ENCODE results near the gene THY1. TPM values are rescaled to one million over a fixed set of nuclear protein-coding genes. Genes with fewer than 3 reads are reported as not detected.

The THY1 gene
- total and polyA plus RNA-seq, 2 of the 8 experiments (the other 6 are each of a cell fraction or from before 2014, with no cell fraction given): 286 to 2,479 TPM

GRCh38 chr11:119417726-119418540, 5.0 kb downstream of the THY1 start:
- Histone ChIP-seq H3K23me2 (ENCODE audit: low read depth, low read length) (peaks cover 12% of the 10 kb centered on the region), H2BK120ac (replicated peaks; ENCODE audit: low read depth, low read length) (no peak overlapping the region), H2BK15ac (ENCODE audit: low read length) (no peak overlapping the region; the same call in 1 of the 2 replicates), H4K8ac (ENCODE audit: extremely low read depth, insufficient read depth, low read length) (no peak overlapping the region), H2BK5ac (ENCODE audit: low read depth, low read length) (peak overlapping the region; percentile 91; the same call in 1 of the 2 replicates), H3K23ac (ENCODE audit: insufficient read length) (no peak overlapping the region), H3K4me1 (replicated peaks in 1 of 4; ENCODE audit: control insufficient read depth in 3 of 4, insufficient read depth in 4 of 4, low read length in 3 of 4) (peaks cover 6 to 24% (median 21%) of the 10 kb centered on the region in 4 experiments), H3K79me2 (ENCODE audit: control insufficient read depth in 1 of 2, insufficient read depth in 2 of 2, low read length in 2 of 2) (peaks cover 0 to 33% of the 10 kb centered on the region in 2 experiments; a peak in 2 of 4 replicates), H3K27ac (ENCODE audit: low read depth, low read length) (no peak overlapping the region), H3K27me3 (replicated peaks in 1 of 4; ENCODE audit: control insufficient read depth in 3 of 4, extremely low read depth in 1 of 4, insufficient read depth in 3 of 4, low read length in 3 of 4) (no peaks in the 10 kb centered on the region), H3K4me2 (ENCODE audit: insufficient read depth in 1 of 2, low read depth in 2 of 2, low read length in 2 of 2) (no peak overlapping the region), H2BK20ac (ENCODE audit: low read length) (no peak overlapping the region), H3K18ac (ENCODE audit: extremely low read depth, low read length) (peak overlapping the region; percentile 48; the same call in 1 of the 2 replicates), H3K4me3 (ENCODE audit: extremely low read depth in 1 of 4, insufficient read depth in 2 of 4, low read depth in 3 of 4, low read length in 4 of 4) (no peak overlapping the region), H2BK12ac (ENCODE audit: low read depth, low read length) (peak overlapping the region; percentile 82; the same call in 1 of the 2 replicates), H3K14ac (ENCODE audit: insufficient read length) (no peak overlapping the region), H3K4ac (replicated peaks; ENCODE audit: insufficient read length, low read depth, low read length) (no peak overlapping the region), H4K20me1 (replicated peaks in 1 of 2; ENCODE audit: control insufficient read depth in 1 of 2, insufficient read depth in 2 of 2, low read length in 2 of 2) (peaks cover 8 to 19% of the 10 kb centered on the region in 2 experiments), H4K5ac (ENCODE audit: insufficient read length, low read depth, low read length) (no peak overlapping the region), H2AFZ (ENCODE audit: low read length) (no peak overlapping the region), H2AK5ac (ENCODE audit: low read depth, low read length) (0 out of 2 replicates have a peak overlapping the region, but pooled peaks have one; percentile 40), H3K9me3 (ENCODE audit: insufficient read depth in 2 of 2, low read depth in 1 of 2, low read length in 1 of 2) (no peaks in the 10 kb centered on the region), H4K91ac (replicated peaks; ENCODE audit: insufficient read length, low read length) (peak overlapping the region; percentile 23), H3K9ac (replicated peaks in 1 of 4; ENCODE audit: extremely low read depth in 1 of 4, low read depth in 3 of 4, low read length in 3 of 4) (no peak overlapping the region; a peak in 1 of 7 replicates), H3K79me1 (ENCODE audit: low read depth, low read length) (peaks cover 22% of the 10 kb centered on the region), H3K56ac (replicated peaks; ENCODE audit: insufficient read length, low read depth, low read length) (no peak overlapping the region), H3K36me3 (ENCODE audit: control insufficient read depth in 2 of 4, insufficient read depth in 4 of 4, low read length in 3 of 4) (peaks cover 19 to 28% (median 24%) of the 10 kb centered on the region in 4 experiments)
- TF ChIP-seq POLR2A (IDR thresholded peaks at IDR 0.05; ENCODE audit: control extremely low read depth in 1 of 2, low read depth in 2 of 2, low read length in 2 of 2) (peak in 1 of 2 experiments; percentile 50; a peak in 1 of 3 replicates), POLR2AphosphoS5 (IDR thresholded peaks at IDR 0.05; ENCODE audit: low read depth, low read length) (peak; percentile 72; the same call in 1 of the 2 replicates), RXRA (IDR thresholded peaks at IDR 0.05; ENCODE audit: insufficient read depth, low read depth, low read length) (no peak), MAX (IDR thresholded peaks at IDR 0.05) (peak; percentile 74), NRF1 (IDR thresholded peaks at IDR 0.05; ENCODE audit: low read depth, low read length) (no peak), EZH2 (IDR thresholded peaks at IDR 0.05; ENCODE audit: low read depth, low read length, severe bottlenecking) (no peak), SP2 (IDR thresholded peaks at IDR 0.05; ENCODE audit: low read length) (no peak), HDAC2 (IDR thresholded peaks at IDR 0.05; ENCODE audit: borderline replicate concordance in 1 of 2, low read depth in 2 of 2, low read length in 2 of 2) (no peak), E2F6 (IDR thresholded peaks at IDR 0.05) (no peak)
- POLR2A ChIA-PET (ENCODE audit: partially characterized antibody): interaction anchor here (0.8 to 6.4 kb wide), 16 partner anchors 9 to 275 kb away, joined by 3 to 50 read pairs (median 4); no protein-coding TSS in a partner anchor
- FAIRE-seq: no peak
- WGBS, 2 experiments (ENCODE audit: extremely low coverage in 1 of 2, insufficient coverage in 1 of 2, insufficient read length in 1 of 2, insufficient replicate concordance in 2 of 2, low coverage in 1 of 2, low lambda C conversion rate in 2 of 2, missing lambda C conversion rate in 1 of 2): 87% methylated on average over 18 of the region's 19 CpGs; no CpG with 5 or more reads in 1 of the 2 experiments
- DNase-seq (ENCODE audit: low read depth in 1 of 2, low spot score in 2 of 2): no peak
- CTCF ChIA-PET (ENCODE audit: partially characterized antibody): interaction anchor here (0.9 to 2.2 kb wide), 20 partner anchors 8 to 525 kb away, joined by 3 to 10 read pairs (median 4); no protein-coding TSS in a partner anchor
